ENCODE results near the gene BICD2. TPM values are rescaled to one million over a fixed set of nuclear protein-coding genes. Genes with fewer than 3 reads are reported as not detected.

BICD2 gene
- total and polyA plus RNA-seq, 2 of the 8 experiments (the other 6 are each of a cell fraction or from before 2014, with no cell fraction given), result 6.6 to 22.8 TPM

DNA sequence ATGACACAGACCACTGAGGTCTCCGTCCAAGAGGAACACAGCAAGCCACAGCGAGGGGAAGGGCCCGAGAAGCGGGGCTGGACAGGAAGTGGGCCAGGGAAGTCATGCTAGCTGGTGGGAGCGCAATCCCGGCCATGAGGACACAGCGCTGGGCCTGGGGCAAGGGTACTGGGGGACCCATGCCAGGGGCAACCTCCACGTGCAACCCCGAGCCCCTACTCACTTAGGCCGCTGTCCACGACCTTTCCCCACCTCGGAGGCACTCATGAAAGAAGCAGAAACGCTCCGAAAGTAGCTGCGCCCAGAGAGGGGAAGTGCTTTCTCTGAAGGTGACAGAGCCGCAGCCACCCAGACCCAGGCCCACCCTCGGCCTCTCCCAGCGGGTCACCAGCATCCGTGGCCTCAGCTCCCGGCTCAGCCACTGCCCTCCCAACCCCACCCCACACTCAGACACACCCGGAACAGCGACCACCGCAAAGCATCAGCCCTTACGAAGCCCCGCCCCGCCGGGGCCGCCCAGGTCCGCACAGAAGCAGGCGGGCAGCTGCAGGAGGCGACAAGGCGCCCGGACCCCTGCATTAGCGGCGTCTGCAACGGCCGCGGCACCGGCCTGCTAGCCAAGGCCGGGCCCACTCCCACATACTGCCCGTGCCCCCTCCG lies 782 bp downstream of the BICD2 start:
- peak in 1 of 2 experiments; percentile 65 for DNase-seq (ENCODE audit: low read depth in 1 of 2, low spot score in 2 of 2)

More for the DNA sequence above, 782 bp downstream of the BICD2 start:
- H2BK20ac ChIP-seq (ENCODE audit: low read length), result no peak overlapping the region
- H3K4me3 ChIP-seq (ENCODE audit: extremely low read depth in 1 of 4, insufficient read depth in 2 of 4, low read depth in 3 of 4, low read length in 4 of 4), result peak overlapping the region; percentile 91 to 100 (median 96)
- H3K79me1 ChIP-seq (ENCODE audit: low read depth, low read length), result peaks cover 37% of the 10 kb centered on the region
- no peak overlapping the region for H2AFZ ChIP-seq (ENCODE audit: low read length)
- no peak overlapping the region for H3K4ac ChIP-seq (replicated peaks; ENCODE audit: insufficient read length, low read depth, low read length)
- peak overlapping the region; percentile 8; the same call in 1 of the 2 replicates for H3K27ac ChIP-seq (ENCODE audit: low read depth, low read length)
- H4K5ac ChIP-seq (ENCODE audit: insufficient read length, low read depth, low read length), result no peak overlapping the region
- peak overlapping the region; percentile 44 for H2BK5ac ChIP-seq (ENCODE audit: low read depth, low read length)
- no peaks in the 10 kb centered on the region for H3K9me3 ChIP-seq (ENCODE audit: insufficient read depth in 2 of 2, low read depth in 1 of 2, low read length in 1 of 2)
- H3K23me2 ChIP-seq (ENCODE audit: low read depth, low read length), result peaks cover 15% of the 10 kb centered on the region
- peaks cover 22 to 37% of the 10 kb centered on the region in 2 experiments for H4K20me1 ChIP-seq (replicated peaks in 1 of 2; ENCODE audit: control insufficient read depth in 1 of 2, insufficient read depth in 2 of 2, low read length in 2 of 2)
- H3K4me1 ChIP-seq (replicated peaks in 1 of 4; ENCODE audit: control insufficient read depth in 3 of 4, insufficient read depth in 4 of 4, low read length in 3 of 4), result peaks cover 0 to 23% (median 8%) of the 10 kb centered on the region in 4 experiments; a peak in 4 of 7 replicates
- H3K36me3 ChIP-seq (ENCODE audit: control insufficient read depth in 2 of 4, insufficient read depth in 4 of 4, low read length in 3 of 4), result no peaks in the 10 kb centered on the region
- H3K18ac ChIP-seq (ENCODE audit: extremely low read depth, low read length), result no peak overlapping the region
- H2BK120ac ChIP-seq (replicated peaks; ENCODE audit: low read depth, low read length), result no peak overlapping the region
- 4% methylated on average over 32 of the region's 42 CpGs; no CpG with 5 or more reads in 1 of the 2 experiments for WGBS, 2 experiments (ENCODE audit: extremely low coverage in 1 of 2, insufficient coverage in 1 of 2, insufficient read length in 1 of 2, insufficient replicate concordance in 2 of 2, low coverage in 1 of 2, low lambda C conversion rate in 2 of 2, missing lambda C conversion rate in 1 of 2)
- no peaks in the 10 kb centered on the region for H3K27me3 ChIP-seq (replicated peaks in 1 of 4; ENCODE audit: control insufficient read depth in 3 of 4, extremely low read depth in 1 of 4, insufficient read depth in 3 of 4, low read length in 3 of 4)
- no peak overlapping the region for H2BK15ac ChIP-seq (ENCODE audit: low read length)
- no peak overlapping the region for H2AK5ac ChIP-seq (ENCODE audit: low read depth, low read length)
- H4K91ac ChIP-seq (replicated peaks; ENCODE audit: insufficient read length, low read length), result no peak overlapping the region
- no peak overlapping the region for H4K8ac ChIP-seq (ENCODE audit: extremely low read depth, insufficient read depth, low read length)
- H3K23ac ChIP-seq (ENCODE audit: insufficient read length), result no peak overlapping the region
- 0 out of 4 replicates have a peak, but pooled peaks of 1 of the 2 experiments have one; percentile 12 for TF ChIP-seq SIN3A (conservative IDR thresholded peaks at IDR 0.05 in 1 of 2, IDR thresholded peaks at IDR 0.05 in 1 of 2; ENCODE audit: low read depth in 1 of 2, low read length in 2 of 2)
- TF ChIP-seq TAF1 (IDR thresholded peaks at IDR 0.05; ENCODE audit: low read depth, low read length), result 0 out of 2 replicates have a peak, but pooled peaks have one; percentile 19
- peak; percentile 21 for TF ChIP-seq KDM4A (IDR thresholded peaks at IDR 0.05; ENCODE audit: low read depth, low read length, severe bottlenecking)
- TF ChIP-seq YY1 (IDR thresholded peaks at IDR 0.05; ENCODE audit: low read depth, low read length), result no peak
- POLR2A ChIA-PET (ENCODE audit: partially characterized antibody), result interaction anchor here (0.5 to 1.2 kb wide), 2 partner anchors 29 to 680 kb away, joined by 3 read pairs; no protein-coding TSS in a partner anchor
- FAIRE-seq, result no peak
- CTCF ChIA-PET (ENCODE audit: partially characterized antibody), result interaction anchor here (0.9 to 2.4 kb wide), 7 partner anchors 17 to 239 kb away, joined by 3 to 12 read pairs (median 3); no protein-coding TSS in a partner anchor
- H3K4me2 ChIP-seq (ENCODE audit: insufficient read depth in 1 of 2, low read depth in 2 of 2, low read length in 2 of 2), result peak overlapping the region; percentile 89 to 95
- H3K56ac ChIP-seq (replicated peaks; ENCODE audit: insufficient read length, low read depth, low read length), result no peak overlapping the region
- peaks cover 26 to 55% of the 10 kb centered on the region in 2 experiments for H3K79me2 ChIP-seq (ENCODE audit: control insufficient read depth in 1 of 2, insufficient read depth in 2 of 2, low read length in 2 of 2)
- H3K14ac ChIP-seq (ENCODE audit: insufficient read length), result no peak overlapping the region
- peak overlapping the region; percentile 39; the same call in 1 of the 2 replicates for H2BK12ac ChIP-seq (ENCODE audit: low read depth, low read length)
- H3K9ac ChIP-seq (replicated peaks in 1 of 4; ENCODE audit: extremely low read depth in 1 of 4, low read depth in 3 of 4, low read length in 3 of 4), result peak overlapping the region; percentile 15 to 81 (median 60); a peak in 5 of 7 replicates

Measured in H1 (cell line).